CD14-positive monocyte (primary cell): Measurements from ENCODE around the gene FNBP1L. TPM values are rescaled to one million over a fixed set of nuclear protein-coding genes. Genes with fewer than 3 reads are reported as not detected.

ENCODE experiments used
- DNase-seq, 3 donors: peaks; one replicate each; pipeline ENCODE4 v3.0.0-alpha.2; 2011 to 2022
- H2AFZ ChIP-seq: 2 replicates; pipeline ENCODE4 v1.6.0; 2012; ENCODE audit warnings: mild to moderate bottlenecking, low read depth, low read length, inconsistent platforms; ENCODE audit not compliant: insufficient read depth, poor library complexity, severe bottlenecking
- H3K27ac ChIP-seq, 2 donors: 1 replicate in 1 of 2; 2 replicates in 1 of 2; pipeline ENCODE4 v1.5.1; 2012 to 2013; ENCODE audit warnings: low read length in 2 of 2, control low read depth in 1 of 2, inconsistent platforms in 1 of 2, low read depth in 1 of 2, mild to moderate bottlenecking in 1 of 2
- H3K27me3 ChIP-seq, 2 donors: one replicate each; pipeline versions ENCODE4 v1.6.0 to v1.6.1; 2011 to 2013; ENCODE audit warnings: low read length in 2 of 2; ENCODE audit not compliant: control insufficient read depth in 2 of 2, insufficient read depth in 2 of 2
- H3K36me3 ChIP-seq, 2 donors: replicated peaks in 1 of 2; 1 replicate in 1 of 2; 2 replicates in 1 of 2; pipeline versions ENCODE4 v1.5.1 to v1.6.1; 2012 to 2013; ENCODE audit warnings: low read length in 2 of 2, control low read depth in 1 of 2, inconsistent platforms in 1 of 2, mild to moderate bottlenecking in 1 of 2; ENCODE audit not compliant: insufficient read depth in 2 of 2, control insufficient read depth in 1 of 2
- H3K4me1 ChIP-seq, 2 donors: 1 replicate in 1 of 2; 2 replicates in 1 of 2; pipeline versions ENCODE4 v1.5.1 to v1.6.1; 2012 to 2013; ENCODE audit warnings: low read length in 2 of 2, control low read depth in 1 of 2, inconsistent platforms in 1 of 2, mild to moderate bottlenecking in 1 of 2, moderate library complexity in 1 of 2; ENCODE audit not compliant: insufficient read depth in 2 of 2, control insufficient read depth in 1 of 2
- H3K4me2 ChIP-seq: replicated peaks from 2 replicates; pipeline ENCODE3; 2012; ENCODE audit warnings: low read length, moderate library complexity, mild to moderate bottlenecking; ENCODE audit not compliant: poor library complexity, severe bottlenecking; ENCODE audit errors: extremely low read depth
- H3K4me3 ChIP-seq, 3 experiments: fragments of 200-600 bp in 1 of 3; sonication (generic) in 1 of 3; replicated peaks in 1 of 3; 1 replicate in 2 of 3; 2 replicates in 1 of 3; pipeline ENCODE4 v1.5.1; 2011 to 2013; ENCODE audit warnings: low read length in 3 of 3, mild to moderate bottlenecking in 3 of 3, control low read depth in 2 of 3, low read depth in 2 of 3, inconsistent platforms in 1 of 3, moderate library complexity in 1 of 3
- H3K79me2 ChIP-seq: 2 replicates; pipeline ENCODE4 v1.6.0; 2012; ENCODE audit warnings: mild to moderate bottlenecking, control low read depth, inconsistent platforms, low read length, moderate library complexity; ENCODE audit not compliant: insufficient read depth
- H3K9ac ChIP-seq: 2 replicates; pipeline ENCODE4 v1.6.0; 2017; ENCODE audit warnings: low read length, mild to moderate bottlenecking; ENCODE audit not compliant: insufficient read depth, poor library complexity, severe bottlenecking
- H3K9me3 ChIP-seq, 2 donors: replicated peaks in 1 of 2; 1 replicate in 1 of 2; 2 replicates in 1 of 2; pipeline versions ENCODE4 v1.5.1 to v1.6.1; 2012 to 2013; ENCODE audit warnings: low read length in 2 of 2, control low read depth in 1 of 2; ENCODE audit not compliant: control insufficient read depth in 1 of 2, insufficient read depth in 1 of 2
- H4K20me1 ChIP-seq: 2 replicates; pipeline ENCODE4 v1.6.0; 2012; ENCODE audit warnings: mild to moderate bottlenecking, low read length, control low read depth, moderate library complexity; ENCODE audit not compliant: insufficient read depth
- H3K27ac Mint-ChIP-seq, 7 donors: one replicate each; pipeline ENCODE4 v1.8.0; 2020; ENCODE audit warnings: mild to moderate bottlenecking in 7 of 7, mixed read lengths in 7 of 7, moderate library complexity in 6 of 7, inconsistent platforms in 2 of 7
- H3K27me3 Mint-ChIP-seq, 3 donors: one replicate each; pipeline ENCODE4 v1.8.0; 2021 to 2022; ENCODE audit warnings: low read depth in 3 of 3, mild to moderate bottlenecking in 3 of 3, mixed read lengths in 3 of 3, moderate library complexity in 3 of 3, inconsistent platforms in 1 of 3
- H3K36me3 Mint-ChIP-seq, 2 donors: one replicate each; pipeline ENCODE4 v1.8.0; 2020; ENCODE audit warnings: mixed read lengths in 2 of 2, inconsistent platforms in 1 of 2, mild to moderate bottlenecking in 1 of 2
- H3K4me1 Mint-ChIP-seq: one replicate; pipeline ENCODE4 v1.8.0; 2020; ENCODE audit warnings: mild to moderate bottlenecking, mixed read lengths
- H3K4me3 Mint-ChIP-seq, 2 donors: one replicate each; pipeline ENCODE4 v1.8.0; 2020; ENCODE audit warnings: mild to moderate bottlenecking in 2 of 2, mixed read lengths in 2 of 2, moderate library complexity in 1 of 2
- H3K9me3 Mint-ChIP-seq, 7 donors: one replicate each; pipeline ENCODE4 v1.8.0; 2020 to 2022; ENCODE audit warnings: mixed read lengths in 7 of 7, mild to moderate bottlenecking in 6 of 7, moderate library complexity in 6 of 7, inconsistent platforms in 2 of 7
- CTCF ChIP-seq: fragments of 200-600 bp; IDR thresholded peaks from one replicate; pipeline ENCODE4 v1.8.0; 2022; ENCODE audit warnings: antibody characterized with exemption, mild to moderate bottlenecking
- WGBS: methylation state at CpG from one replicate; pipeline ENCODE4 v1.1.5; 2013; ENCODE audit warnings: missing lambda C conversion rate; ENCODE audit not compliant: insufficient coverage; 5-methylcytosine and 5-hydroxymethylcytosine counted together
- intact Hi-C, 2 donors: fragments of 100-400 bp; cut with micrococcal nuclease; formaldehyde crosslinking; loops; one replicate each; pipeline versions ENCODE4 v1.15.0 to v1.15.1; 2023
- polyA plus RNA-seq, 3 donors: library from polyadenylated mRNA; depleted of rRNA in 1 of 3; unstranded in 2 of 3; stranded (reverse) in 1 of 3; fragments of 300-500 nt in 2 of 3; fragments of >200 nt in 1 of 3; fragmentation: Illumina TruSeq in 2 of 3; gene quantifications; 1 replicate in 2 of 3; 2 replicates in 1 of 3; pipeline ENCODE4 v1.2.3, GENCODE V29; 2012 to 2021

The FNBP1L gene
- polyA plus RNA-seq, 3 donors = 0.15 to 0.32 (median 0.28) TPM

- Histone ChIP-seq H4K20me1 (no peaks in the 10 kb centered on the region), H3K4me2 (no peak overlapping the region), H2AFZ (no peak overlapping the region), H3K4me3 (no peak overlapping the region), H3K4me1 (no peaks in the 10 kb centered on the region), H3K79me2 (no peaks in the 10 kb centered on the region), H3K9ac (no peak overlapping the region), H3K9me3 (peaks cover 0 to 2% of the 10 kb centered on the region in 2 donors), H3K27me3 (no peaks in the 10 kb centered on the region), H3K27ac (no peak overlapping the region), H3K36me3 (no peaks in the 10 kb centered on the region)
- Mint-ChIP-seq H3K4me3 (no peak overlapping the region), H3K9me3 (peaks cover 2 to 9% (median 2%) of the 10 kb centered on the region in 7 donors), H3K27ac (no peak overlapping the region), H3K36me3 (peaks cover 4 to 6% of the 10 kb centered on the region in 2 donors), H3K4me1 (no peaks in the 10 kb centered on the region), H3K27me3 (no peaks in the 10 kb centered on the region)
- no peak for TF ChIP-seq CTCF
- no peak for DNase-seq
- WGBS = no CpG with 5 or more reads among the region's 2 CpGs
- intact Hi-C loops = no loop called here
These were observed 51.2 kb downstream of the FNBP1L start for GRCh38 chr1:93499075-93499474.

GRCh38 chr1:93499533-93499932, 51.6 kb downstream of the FNBP1L start:
- Histone ChIP-seq H3K9me3 (peaks cover 0 to 2% of the 10 kb centered on the region in 2 donors), H4K20me1 (no peaks in the 10 kb centered on the region), H3K79me2 (no peaks in the 10 kb centered on the region), H3K9ac (no peak overlapping the region), H2AFZ (no peak overlapping the region), H3K36me3 (no peaks in the 10 kb centered on the region), H3K4me2 (no peak overlapping the region), H3K4me3 (no peak overlapping the region), H3K27me3 (no peaks in the 10 kb centered on the region), H3K4me1 (no peaks in the 10 kb centered on the region), H3K27ac (no peak overlapping the region)
- Mint-ChIP-seq H3K36me3 (peaks cover 4 to 6% of the 10 kb centered on the region in 2 donors), H3K27ac (no peak overlapping the region), H3K9me3 (peaks cover 0 to 6% (median 2%) of the 10 kb centered on the region in 7 donors), H3K4me3 (no peak overlapping the region), H3K4me1 (no peaks in the 10 kb centered on the region), H3K27me3 (no peaks in the 10 kb centered on the region)
- TF ChIP-seq CTCF = no peak
- WGBS = no CpG with 5 or more reads among the region's 4 CpGs
- intact Hi-C loops = no loop called here
- no peak for DNase-seq
